ACC112 (cell line): ENCODE data around the gene AMPD2.
A peak's percentile ranks its signal among the peaks of the same experiment; 100 is the strongest.

Source experiments
- H2AFZ ChIP-seq: fragments of 200-600 bp; sonication (generic); one replicate; pipeline ENCODE4 v1.6.0; 2017; ENCODE audit warnings: antibody characterized with exemption, low read length; ENCODE audit not compliant: unreplicated experiment
- H3K27ac ChIP-seq: fragments of 200-600 bp; sonication (generic); 2 replicates; pipeline ENCODE4 v1.5.1; 2014; ENCODE audit warnings: low read depth, mild to moderate bottlenecking, antibody characterized with exemption, low read length, moderate library complexity
- H3K27me3 ChIP-seq: fragments of 200-600 bp; sonication (generic); 2 replicates; pipeline ENCODE4 v1.6.1; 2014; ENCODE audit warnings: mild to moderate bottlenecking, antibody characterized with exemption, low read length, moderate library complexity, mixed read lengths; ENCODE audit not compliant: insufficient read depth
- H3K36me3 ChIP-seq: fragments of 200-600 bp; sonication (generic); 2 replicates; pipeline ENCODE4 v1.6.1; 2016; ENCODE audit warnings: mild to moderate bottlenecking, antibody characterized with exemption, low read length, moderate library complexity, mixed read lengths; ENCODE audit not compliant: insufficient read depth
- H3K4me1 ChIP-seq: fragments of 200-600 bp; sonication (generic); one replicate; pipeline ENCODE4 v1.6.1; 2016; ENCODE audit warnings: low read length, mixed read lengths; ENCODE audit not compliant: insufficient read depth, unreplicated experiment, control insufficient read depth
- H3K4me3 ChIP-seq: fragments of 200-600 bp; sonication (generic); 2 replicates; pipeline ENCODE4 v1.5.1; 2014; ENCODE audit warnings: mild to moderate bottlenecking, low read depth, low read length
- H3K79me2 ChIP-seq: fragments of 200-600 bp; sonication (generic); one replicate; pipeline ENCODE4 v1.6.0; 2016; ENCODE audit warnings: low read length; ENCODE audit not compliant: control insufficient read depth, unreplicated experiment, insufficient read depth

AMPD2 gene

DNA sequence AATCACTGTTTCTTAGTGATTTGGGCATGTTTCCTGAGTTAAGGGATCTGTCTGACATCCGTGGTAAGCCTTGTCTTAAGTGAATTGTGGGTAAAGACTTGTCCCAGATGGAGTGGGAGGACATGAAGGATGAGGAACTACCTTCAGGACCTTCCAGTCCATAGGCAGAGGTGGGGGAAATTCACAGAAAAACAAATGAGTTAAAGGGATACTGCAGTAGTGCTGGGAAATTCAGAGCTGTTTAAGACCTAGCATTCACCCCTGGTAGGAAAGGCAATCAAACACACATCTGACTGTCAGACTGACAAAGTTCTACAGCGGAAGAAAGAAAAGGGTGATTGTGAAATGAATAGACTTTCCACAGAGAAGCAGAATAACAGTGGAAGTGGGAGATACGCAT, 3.2 kb upstream of the AMPD2 start:
- Histone ChIP-seq H3K27ac (peak overlapping the region; percentile 92; the same call in 1 of the 2 replicates), H3K4me3 (no peak overlapping the region), H3K27me3 (no peaks in the 10 kb centered on the region), H2AFZ (no peak overlapping the region), H3K4me1 (peaks cover 34% of the 10 kb centered on the region), H3K36me3 (no peaks in the 10 kb centered on the region), H3K79me2 (peaks cover 15% of the 10 kb centered on the region)

DNA sequence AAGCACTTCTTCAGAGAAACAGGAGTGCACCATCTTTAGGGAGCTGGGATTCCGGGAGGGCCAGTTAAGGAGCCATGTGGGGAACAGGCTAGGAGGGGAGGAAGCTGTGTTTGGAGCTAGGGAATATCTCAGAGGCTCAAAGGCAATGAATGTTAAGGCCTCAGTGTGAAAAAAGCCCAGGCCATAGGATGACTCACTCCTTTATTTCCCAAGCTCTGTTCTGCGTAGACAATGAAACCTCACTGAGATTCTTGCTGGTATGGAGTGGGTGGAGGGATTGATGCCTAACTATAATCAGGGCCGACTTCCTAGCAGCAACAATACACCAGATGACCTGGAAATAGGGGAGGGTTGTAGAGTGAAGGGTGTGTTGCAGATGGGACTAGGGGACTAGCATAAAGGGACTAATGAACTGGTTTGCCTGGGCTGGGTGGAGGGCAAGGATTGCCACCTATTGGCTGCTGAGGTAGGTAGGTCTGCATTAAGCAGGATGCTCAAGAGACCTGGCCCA, 2.3 kb upstream of the AMPD2 start:
- Histone ChIP-seq H3K79me2 (peaks cover 24% of the 10 kb centered on the region), H3K27ac (peak overlapping the region; percentile 92), H3K36me3 (no peaks in the 10 kb centered on the region), H2AFZ (peak overlapping the region; percentile 72), H3K4me3 (no peak overlapping the region), H3K27me3 (no peaks in the 10 kb centered on the region), H3K4me1 (peaks cover 44% of the 10 kb centered on the region)

DNA sequence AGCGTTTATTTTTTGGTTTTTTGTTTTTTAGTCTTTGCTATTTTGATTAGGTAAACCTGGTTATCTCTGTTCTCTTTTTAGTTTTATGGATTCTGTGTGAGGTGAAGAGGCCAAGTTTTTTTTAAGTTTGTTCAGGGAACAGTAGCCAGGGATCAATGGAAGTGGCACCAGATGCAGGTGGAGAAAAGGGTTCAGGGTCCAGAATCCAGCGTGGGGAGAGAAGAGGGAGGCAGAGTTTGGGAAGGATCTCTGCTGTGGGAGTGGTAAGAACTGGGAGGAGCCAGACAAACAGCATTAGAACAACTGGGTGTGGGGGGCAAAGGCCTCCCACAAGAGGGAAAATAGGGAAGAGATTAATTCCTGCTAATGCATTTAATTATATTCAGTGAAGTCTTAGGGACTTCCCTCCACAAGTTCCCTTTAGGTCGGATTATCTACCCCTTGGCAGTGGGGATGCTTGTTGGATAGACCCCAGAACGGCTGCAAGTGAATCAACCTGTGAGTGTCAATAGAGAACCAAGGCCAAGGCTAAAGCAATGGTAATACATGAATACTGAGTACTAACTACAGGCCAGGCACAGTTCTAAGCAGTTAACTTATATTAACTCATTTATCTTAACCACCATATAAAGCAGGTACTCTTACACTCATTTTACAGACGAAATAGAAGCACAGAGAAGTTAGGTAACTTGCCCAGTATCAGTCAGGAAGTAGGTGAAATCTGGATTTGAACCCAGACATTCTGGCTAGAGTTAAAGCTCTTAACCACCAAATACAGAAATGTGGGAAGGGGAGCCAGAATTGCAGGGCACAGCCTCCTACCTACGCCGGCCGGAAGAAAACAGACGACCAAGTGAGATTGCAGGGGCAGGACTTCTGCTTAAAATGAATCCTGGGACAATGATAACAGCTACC, 719 bp upstream of the AMPD2 start:
- H3K79me2 ChIP-seq: peaks cover 40% of the 10 kb centered on the region
- H3K27me3 ChIP-seq: no peaks in the 10 kb centered on the region
- peak overlapping the region; percentile 92 for H3K27ac ChIP-seq
- H3K4me1 ChIP-seq: peaks cover 52% of the 10 kb centered on the region
- H3K36me3 ChIP-seq: no peaks in the 10 kb centered on the region
- H3K4me3 ChIP-seq: peak overlapping the region; percentile 84
- peak overlapping the region; percentile 75 for H2AFZ ChIP-seq

DNA sequence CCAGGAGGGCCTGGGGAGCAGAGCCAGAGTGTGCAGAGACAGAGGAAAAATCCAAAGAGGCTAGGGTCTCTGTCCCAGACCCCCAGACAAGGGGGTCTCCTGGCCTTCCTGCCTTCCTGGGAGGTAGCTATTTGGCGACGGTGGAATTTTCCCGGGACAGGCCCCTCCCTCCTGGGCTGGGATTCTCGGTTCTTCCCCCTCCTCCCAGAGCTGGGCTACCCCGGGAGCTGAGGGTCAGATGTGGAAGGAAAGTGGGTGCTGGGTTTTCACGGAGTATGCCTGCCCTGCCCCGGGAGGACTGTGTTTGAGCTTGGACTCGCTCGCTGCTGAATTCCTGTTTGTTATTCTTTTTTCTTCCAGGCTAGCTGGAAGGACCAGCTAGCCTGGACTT, 759 bp downstream of the AMPD2 start:
- Histone ChIP-seq H2AFZ (peak overlapping the region; percentile 67), H3K27me3 (no peaks in the 10 kb centered on the region), H3K36me3 (no peaks in the 10 kb centered on the region), H3K27ac (peak overlapping the region; percentile 92), H3K4me1 (peaks cover 60% of the 10 kb centered on the region), H3K4me3 (peak overlapping the region; percentile 84), H3K79me2 (peaks cover 52% of the 10 kb centered on the region)

DNA sequence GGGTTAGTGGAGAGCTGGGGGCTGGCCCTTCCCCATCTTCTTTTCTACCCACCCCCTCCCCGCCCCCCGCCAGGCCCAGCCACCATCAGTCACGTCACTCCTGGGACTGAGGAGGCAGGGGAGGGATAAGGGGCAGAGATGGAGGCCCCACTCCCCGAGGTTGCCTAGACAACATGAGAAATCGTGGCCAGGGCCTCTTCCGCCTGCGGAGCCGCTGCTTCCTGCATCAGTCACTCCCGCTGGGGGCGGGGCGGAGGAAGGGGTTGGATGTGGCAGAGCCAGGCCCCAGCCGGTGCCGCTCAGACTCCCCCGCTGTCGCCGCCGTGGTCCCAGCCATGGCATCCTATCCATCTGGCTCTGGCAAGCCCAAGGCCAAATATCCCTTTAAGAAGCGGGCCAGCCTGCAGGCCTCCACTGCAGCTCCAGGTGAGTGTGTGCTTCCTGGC, 1.2 kb downstream of the AMPD2 start:
- no peaks in the 10 kb centered on the region for H3K36me3 ChIP-seq
- H3K79me2 ChIP-seq: peaks cover 55% of the 10 kb centered on the region
- H3K4me3 ChIP-seq: peak overlapping the region; percentile 84
- peaks cover 60% of the 10 kb centered on the region for H3K4me1 ChIP-seq
- H3K27me3 ChIP-seq: no peaks in the 10 kb centered on the region
- H3K27ac ChIP-seq: peak overlapping the region; percentile 92
- peak overlapping the region; percentile 67 for H2AFZ ChIP-seq

DNA sequence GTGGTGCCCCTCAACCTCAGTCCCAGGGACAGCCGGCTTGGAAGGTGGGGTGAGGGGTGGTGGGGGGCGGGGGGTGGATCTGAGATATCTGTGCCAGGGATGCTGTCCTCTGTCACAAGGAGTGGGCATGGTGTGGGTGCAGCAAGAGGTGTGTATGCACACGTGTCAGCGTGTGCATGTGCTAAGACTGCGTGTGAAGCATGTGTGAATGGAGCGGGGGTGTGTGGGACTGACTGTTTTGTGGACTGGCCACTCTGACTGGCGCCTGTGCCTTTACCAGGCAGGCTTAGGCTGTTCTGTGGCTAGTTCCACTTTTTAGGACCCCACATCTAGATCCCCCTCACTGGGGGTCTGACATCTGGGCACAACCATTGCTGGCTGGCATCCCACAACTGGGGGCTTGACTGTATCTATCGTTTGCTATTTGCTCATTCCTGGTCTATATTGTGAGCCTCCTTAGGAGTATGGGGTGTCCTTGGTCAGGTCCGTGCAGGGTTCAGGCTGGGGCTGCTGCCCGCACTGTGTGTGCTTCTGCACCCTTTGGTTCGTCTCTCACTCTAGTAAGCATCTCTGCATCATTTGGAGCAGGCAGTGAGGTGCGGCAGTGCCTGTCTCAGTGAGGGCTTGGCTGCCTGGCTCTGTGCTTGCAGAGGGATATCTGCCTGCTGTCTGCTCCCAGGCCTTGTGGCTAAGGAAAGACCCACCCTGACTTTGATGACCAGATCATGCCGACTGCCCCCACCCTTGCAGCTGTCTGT, 1.9 kb downstream of the AMPD2 start:
- Histone ChIP-seq H3K4me1 (peaks cover 60% of the 10 kb centered on the region), H2AFZ (no peak overlapping the region), H3K27ac (peak overlapping the region; percentile 92; the same call in 1 of the 2 replicates), H3K36me3 (no peaks in the 10 kb centered on the region), H3K79me2 (peaks cover 58% of the 10 kb centered on the region), H3K4me3 (peak overlapping the region; percentile 84), H3K27me3 (no peaks in the 10 kb centered on the region)

DNA sequence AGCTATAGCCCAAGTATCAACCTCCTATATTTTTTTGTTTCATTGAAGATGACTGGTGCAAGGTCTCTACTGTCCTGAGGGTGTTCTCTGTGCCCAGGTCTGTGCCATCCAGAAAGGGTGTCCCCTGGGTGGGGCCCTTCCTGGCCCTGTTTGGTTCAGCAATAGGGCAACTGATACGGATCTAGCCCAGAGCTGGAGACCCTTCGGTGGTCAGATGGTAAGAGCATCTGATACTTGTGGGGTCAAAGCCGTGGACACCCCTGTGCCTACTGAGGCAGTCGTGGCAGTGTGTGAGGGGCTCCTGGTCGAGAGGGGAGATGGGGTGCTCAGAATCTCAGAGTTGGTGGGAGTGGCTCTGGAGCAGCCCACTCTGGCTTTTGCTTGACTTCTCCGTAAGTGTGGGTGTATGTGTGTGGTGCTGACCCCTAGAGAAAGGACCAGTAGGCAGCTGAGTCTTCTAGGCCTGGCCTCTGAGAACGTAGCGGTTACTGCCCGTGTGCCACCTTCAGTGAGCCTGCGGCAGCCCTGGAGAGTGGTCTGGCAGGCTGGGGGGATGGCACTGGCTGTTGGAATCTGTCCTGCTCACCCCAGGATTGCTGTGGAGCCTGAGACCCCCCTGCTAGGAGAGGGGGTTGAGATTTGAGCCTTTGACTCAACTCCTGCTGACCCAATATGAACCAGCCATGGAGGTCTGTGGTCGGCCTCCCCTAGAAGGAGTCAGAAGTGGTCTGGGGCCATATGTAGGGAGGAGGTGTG, 2.7 kb downstream of the AMPD2 start:
- Histone ChIP-seq H3K4me3 (peak overlapping the region; percentile 84), H3K79me2 (peaks cover 58% of the 10 kb centered on the region), H2AFZ (no peak overlapping the region), H3K4me1 (peaks cover 53% of the 10 kb centered on the region), H3K36me3 (no peaks in the 10 kb centered on the region), H3K27ac (no peak overlapping the region), H3K27me3 (no peaks in the 10 kb centered on the region)

DNA sequence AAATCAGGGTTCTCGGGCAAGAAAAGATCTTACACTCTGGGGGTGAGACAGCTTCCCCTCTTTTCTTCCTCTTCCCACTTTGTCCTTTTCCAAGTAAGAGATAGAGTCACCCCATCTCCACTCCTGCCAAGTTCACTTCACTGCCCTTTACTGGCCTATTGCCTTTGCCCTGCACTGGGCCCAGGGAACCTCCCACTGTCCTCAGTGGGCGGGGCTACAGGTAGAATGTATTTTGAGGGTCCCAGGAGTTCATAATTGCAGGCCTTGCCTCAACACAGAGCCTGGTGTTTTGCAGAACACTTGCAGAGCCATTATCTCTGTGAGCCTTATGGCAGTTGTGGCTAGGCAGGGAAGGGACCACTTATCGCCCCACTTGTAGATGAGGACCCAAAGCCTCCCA, 3.3 kb downstream of the AMPD2 start:
- Histone ChIP-seq H3K4me1 (peaks cover 47% of the 10 kb centered on the region), H3K27ac (no peak overlapping the region), H3K4me3 (no peak overlapping the region; the same call in 1 of the 2 replicates), H3K27me3 (no peaks in the 10 kb centered on the region), H2AFZ (no peak overlapping the region), H3K79me2 (peaks cover 58% of the 10 kb centered on the region), H3K36me3 (peaks cover 4% of the 10 kb centered on the region; the same call in 1 of the 2 replicates)

DNA sequence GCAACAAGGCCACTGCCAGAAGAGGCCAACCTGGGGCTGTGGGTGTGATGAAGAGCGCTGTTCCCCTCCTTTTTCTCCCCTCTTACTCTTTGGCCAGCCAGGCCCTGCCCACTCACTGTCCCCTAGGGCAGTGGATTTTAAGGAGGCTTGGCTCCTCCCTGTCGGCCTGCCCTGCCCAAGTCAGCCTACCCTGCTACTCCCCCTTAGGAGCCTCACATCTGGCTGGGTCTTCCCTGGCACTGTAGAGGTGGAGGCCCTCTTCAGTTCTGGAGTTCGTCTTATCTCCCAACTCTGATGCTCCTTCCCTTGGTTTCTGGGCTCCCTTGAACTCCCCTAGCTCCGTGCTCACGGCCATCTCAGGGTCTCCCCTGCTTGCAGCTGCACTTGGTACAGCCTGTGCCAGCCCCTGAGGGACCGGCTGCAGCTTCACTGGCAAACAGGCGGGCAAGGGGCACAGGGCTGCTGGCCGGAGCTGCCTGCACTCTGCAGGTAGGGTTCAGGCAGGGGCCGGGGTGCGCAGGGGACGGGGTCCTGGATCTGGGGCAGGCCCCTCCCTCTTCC, 4.0 kb downstream of the AMPD2 start:
- no peaks in the 10 kb centered on the region for H3K27me3 ChIP-seq
- no peak overlapping the region for H3K27ac ChIP-seq
- H3K79me2 ChIP-seq: peaks cover 58% of the 10 kb centered on the region
- H3K4me1 ChIP-seq: peaks cover 40% of the 10 kb centered on the region
- H2AFZ ChIP-seq: no peak overlapping the region
- peak overlapping the region; percentile 13; the same call in 1 of the 2 replicates for H3K4me3 ChIP-seq
- H3K36me3 ChIP-seq: peaks cover 5% of the 10 kb centered on the region; the same call in 1 of the 2 replicates
